ENCODE data around the gene FSD1. TPM values are rescaled to one million over a fixed set of nuclear protein-coding genes. Genes with fewer than 3 reads are reported as not detected.

FSD1 gene
- total and polyA plus RNA-seq, 9 of the 15 experiments (the other 6 are each of a cell fraction or from before 2014, with no cell fraction given): 0.11 to 1.9 (median 0.94) TPM; not detected in 1

- TF ChIP-seq CLOCK (CRISPR knock-in tag; IDR thresholded peaks at IDR 0.05; ENCODE audit: borderline replicate concordance): no peak
- TF ChIP-seq CTCF (IDR thresholded peaks at IDR 0.05 in 2 of 3, conservative IDR thresholded peaks at IDR 0.05 in 1 of 3; ENCODE audit: insufficient read depth in 2 of 3, low read depth in 1 of 3, low read length in 3 of 3): no peak
- no peak for TF ChIP-seq STAT6 (CRISPR knock-in tag; IDR thresholded peaks at IDR 0.05)
- TF ChIP-seq ZNF3 (CRISPR knock-in tag; IDR thresholded peaks at IDR 0.05): no peak
- no peak for TF ChIP-seq SRSF9 (IDR thresholded peaks at IDR 0.05; ENCODE audit: borderline replicate concordance, low read depth, low read length)
- no peak for TF ChIP-seq PKNOX1 (IDR thresholded peaks at IDR 0.05)
- peak; percentile 95 for TF ChIP-seq JUND (IDR thresholded peaks at IDR 0.05; ENCODE audit: borderline replicate concordance, low read depth, low read length)
- peak; percentile 87; the same call in 2 of the 3 replicates for TF ChIP-seq JUND (tag; IDR thresholded peaks at IDR 0.05; ENCODE audit: borderline replicate concordance, low read depth, low read length)
- TF ChIP-seq NRF1 (conservative IDR thresholded peaks at IDR 0.05 in 1 of 2, IDR thresholded peaks at IDR 0.05 in 1 of 2): peak; percentile 51 to 52
- TF ChIP-seq PHF21A (IDR thresholded peaks at IDR 0.05; ENCODE audit: borderline replicate concordance, low read depth): no peak
- no peak for TF ChIP-seq IRF9 (tag; IDR thresholded peaks at IDR 0.05)
- no peak for TF ChIP-seq TRIM28 (IDR thresholded peaks at IDR 0.05)
- no peak for TF ChIP-seq ZNF384 (IDR thresholded peaks at IDR 0.05; ENCODE audit: low read depth, low read length)
- TF ChIP-seq DPF2 (IDR thresholded peaks at IDR 0.05): peak; percentile 41; the same call in 1 of the 2 replicates
- TF ChIP-seq SIN3A (IDR thresholded peaks at IDR 0.05; ENCODE audit: borderline replicate concordance in 2 of 2, control insufficient read depth in 1 of 2, low read depth in 2 of 2, low read length in 2 of 2): no peak
- TF ChIP-seq ZNF444 (CRISPR knock-in tag; IDR thresholded peaks at IDR 0.05): no peak
- no peak for TF ChIP-seq PYGO2 (tag; IDR thresholded peaks at IDR 0.05)
- TF ChIP-seq SAFB2 (IDR thresholded peaks at IDR 0.05; ENCODE audit: borderline replicate concordance, low read depth, low read length, severe bottlenecking): no peak
- TF ChIP-seq ZNF354B (CRISPR knock-in tag; IDR thresholded peaks at IDR 0.05): no peak
Measured at GRCh38 chr19:4288091-4288777, 16.2 kb upstream of the FSD1 start (continued).
